ENCODE measurements around the gene WARS2. TPM values are rescaled to one million over a fixed set of nuclear protein-coding genes. Genes with fewer than 3 reads are reported as not detected.
"Not testable (repeated sequence)": the region's sequence is repeated elsewhere in the genome, so short reads cannot be mapped to it uniquely, and the experiment has no call there.

WARS2 gene
- total and polyA plus RNA-seq, 2 donors: 6.8 to 29.3 TPM

GRCh38 chr1:119156761-119157160 lies 16.3 kb upstream of the WARS2 start:
- not testable (repeated sequence) for H3K4me1 ChIP-seq (ENCODE audit: insufficient read depth); DNase-seq (ENCODE audit: extremely low spot score); H3K27ac ChIP-seq (ENCODE audit: low read depth); H3K36me3 ChIP-seq (ENCODE audit: insufficient read depth); H3K4me3 ChIP-seq (ENCODE audit: low read depth, low read length)
- 97% methylated on average over 6 of the region's 6 CpGs for WGBS

DNA sequence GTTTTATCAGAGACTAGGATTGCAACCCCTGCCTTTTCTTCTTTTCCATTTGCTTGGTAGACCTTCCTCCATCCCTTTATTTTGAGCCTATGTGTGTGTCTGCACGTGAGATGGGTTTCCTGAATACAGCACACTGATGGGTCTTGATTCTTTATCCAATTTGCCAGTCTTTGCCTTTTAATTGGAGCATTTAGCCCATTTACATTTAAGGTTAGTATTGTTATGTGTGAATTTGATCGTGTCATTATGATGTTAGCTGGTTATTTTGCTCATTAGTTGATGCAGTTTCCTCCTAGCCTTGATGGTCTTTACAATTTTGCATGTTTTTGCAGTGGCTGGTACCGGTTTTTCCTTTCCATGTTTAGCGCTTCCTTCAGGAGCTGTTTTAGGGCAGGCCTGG lies 14.6 kb upstream of the WARS2 start:
- not testable (repeated sequence) for H3K4me3 ChIP-seq (ENCODE audit: low read depth, low read length); H3K4me1 ChIP-seq (ENCODE audit: insufficient read depth); DNase-seq (ENCODE audit: extremely low spot score); H3K27ac ChIP-seq (ENCODE audit: low read depth); H3K36me3 ChIP-seq (ENCODE audit: insufficient read depth)
- WGBS: 97% methylated on average over 4 of the region's 4 CpGs

DNA sequence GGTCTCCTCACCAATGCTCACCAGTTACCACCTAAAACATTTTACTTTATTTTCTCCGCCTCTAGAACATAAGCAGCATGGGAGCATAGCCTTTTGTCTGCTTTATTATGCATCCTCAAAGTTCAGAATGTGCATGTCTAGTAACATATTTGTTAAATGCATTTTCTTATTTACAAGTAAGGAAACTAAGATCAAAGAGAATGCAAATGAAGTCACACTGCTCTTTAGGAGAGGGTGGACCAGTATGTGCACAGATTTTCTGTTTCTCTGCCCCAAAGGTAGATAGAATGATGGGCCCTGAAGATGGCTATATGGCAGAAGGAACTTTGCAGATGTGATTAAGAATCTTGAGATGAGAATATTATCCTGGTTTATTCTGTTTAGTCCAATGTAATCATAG lies 9.7 kb upstream of the WARS2 start:
- WGBS: 97% methylated on average over 1 of the region's 1 CpG
- H3K27ac ChIP-seq (ENCODE audit: low read depth): no peak overlapping the region

GRCh38 chr1:119147661-119148090 lies 7.2 kb upstream of the WARS2 start:
- no peaks in the 10 kb centered on the region for H3K4me1 ChIP-seq (ENCODE audit: insufficient read depth)
- no peaks in the 10 kb centered on the region for H3K36me3 ChIP-seq (ENCODE audit: insufficient read depth)
- DNase-seq (ENCODE audit: extremely low spot score): no peak
- 51% methylated on average over 4 of the region's 4 CpGs for WGBS
- H3K27ac ChIP-seq (ENCODE audit: low read depth): no peak overlapping the region
- H3K4me3 ChIP-seq (ENCODE audit: low read depth, low read length): no peak overlapping the region

More for the DNA sequence above, 9.7 kb upstream of the WARS2 start:
- no peaks in the 10 kb centered on the region for H3K4me1 ChIP-seq (ENCODE audit: insufficient read depth)
- no peak overlapping the region for H3K4me3 ChIP-seq (ENCODE audit: low read depth, low read length)
- no peaks in the 10 kb centered on the region for H3K36me3 ChIP-seq (ENCODE audit: insufficient read depth)
- no peak for DNase-seq (ENCODE audit: extremely low spot score)

GRCh38 chr1:119146466-119146865 lies 6.0 kb upstream of the WARS2 start:
- WGBS: 79% methylated on average over 4 of the region's 4 CpGs
- no peak for DNase-seq (ENCODE audit: extremely low spot score)
- Histone ChIP-seq H3K27ac (ENCODE audit: low read depth) (no peak overlapping the region), H3K36me3 (ENCODE audit: insufficient read depth) (no peaks in the 10 kb centered on the region), H3K4me3 (ENCODE audit: low read depth, low read length) (no peak overlapping the region), H3K4me1 (ENCODE audit: insufficient read depth) (no peaks in the 10 kb centered on the region)

DNA sequence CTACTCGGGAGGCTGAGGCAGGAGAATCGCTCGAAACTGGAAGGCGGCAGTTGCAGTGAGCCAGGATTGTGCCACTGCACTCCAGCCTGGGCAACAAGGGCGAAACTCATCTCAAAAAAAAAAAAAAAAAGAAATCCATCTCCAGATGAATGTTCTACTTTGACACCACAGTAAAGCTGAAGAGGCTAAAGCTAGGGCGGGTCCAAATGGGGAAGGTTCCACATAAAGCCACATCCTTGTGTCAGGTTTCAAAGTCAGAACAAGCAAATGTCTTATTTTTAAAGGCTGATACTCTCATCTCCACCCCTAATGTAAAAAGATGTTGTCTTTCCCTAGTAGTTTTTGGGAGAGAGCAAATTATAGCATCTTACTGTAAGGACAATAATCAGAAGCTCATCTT lies 4.4 kb upstream of the WARS2 start:
- H3K4me1 ChIP-seq (ENCODE audit: insufficient read depth): no peaks in the 10 kb centered on the region
- no peak overlapping the region for H3K4me3 ChIP-seq (ENCODE audit: low read depth, low read length)
- no peak overlapping the region for H3K27ac ChIP-seq (ENCODE audit: low read depth)
- no peak for DNase-seq (ENCODE audit: extremely low spot score)
- 99% methylated on average over 6 of the region's 6 CpGs for WGBS
- H3K36me3 ChIP-seq (ENCODE audit: insufficient read depth): no peaks in the 10 kb centered on the region

DNA sequence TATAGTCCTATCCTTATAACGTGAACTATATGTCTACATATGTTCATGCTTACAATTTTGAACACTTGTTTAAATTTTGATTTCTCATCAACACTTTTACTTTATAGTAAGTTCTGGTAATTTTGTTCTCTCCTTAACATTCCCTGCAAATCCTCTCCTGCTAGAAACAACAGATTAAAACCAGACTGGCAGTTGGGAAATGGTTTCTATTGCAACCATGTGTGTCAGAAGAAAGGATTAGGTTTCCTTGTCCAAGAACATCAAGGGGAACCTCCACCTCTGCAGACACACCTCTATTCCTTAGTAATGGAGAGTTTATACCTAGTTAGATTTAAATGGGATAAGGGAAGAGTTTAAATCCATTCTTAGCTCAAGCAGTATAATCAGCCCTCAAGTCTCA lies 3.3 kb upstream of the WARS2 start:
- no peak for DNase-seq (ENCODE audit: extremely low spot score)
- Histone ChIP-seq H3K4me3 (ENCODE audit: low read depth, low read length) (no peak overlapping the region), H3K27ac (ENCODE audit: low read depth) (no peak overlapping the region), H3K4me1 (ENCODE audit: insufficient read depth) (peaks cover 1% of the 10 kb centered on the region), H3K36me3 (ENCODE audit: insufficient read depth) (no peaks in the 10 kb centered on the region)
- WGBS: 69% methylated on average over 1 of the region's 1 CpG

DNA sequence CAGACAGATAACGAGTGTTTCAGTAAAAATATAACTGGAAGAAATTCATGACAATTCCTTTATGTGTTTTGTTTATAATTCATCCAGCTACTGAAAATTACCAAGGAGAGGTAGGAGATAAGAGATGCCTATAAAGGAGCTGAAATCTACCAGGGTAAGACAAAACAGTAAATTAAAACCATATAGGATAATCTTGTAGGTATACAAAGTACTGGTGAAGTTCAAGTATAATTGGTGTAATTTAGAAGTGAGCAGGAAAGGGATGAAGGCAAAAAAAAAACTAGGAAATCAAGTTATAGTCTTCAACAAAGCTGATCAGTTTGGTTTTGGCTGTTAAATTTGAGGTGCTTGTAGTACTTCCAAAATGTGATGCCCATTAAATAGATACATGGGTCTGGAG lies 1.2 kb upstream of the WARS2 start:
- Histone ChIP-seq H3K36me3 (ENCODE audit: insufficient read depth) (no peaks in the 10 kb centered on the region), H3K27ac (ENCODE audit: low read depth) (no peak overlapping the region), H3K4me1 (ENCODE audit: insufficient read depth) (peaks cover 1% of the 10 kb centered on the region), H3K4me3 (ENCODE audit: low read depth, low read length) (no peak overlapping the region)
- 94% methylated on average over 1 of the region's 1 CpG for WGBS
- no peak for DNase-seq (ENCODE audit: extremely low spot score)

DNA sequence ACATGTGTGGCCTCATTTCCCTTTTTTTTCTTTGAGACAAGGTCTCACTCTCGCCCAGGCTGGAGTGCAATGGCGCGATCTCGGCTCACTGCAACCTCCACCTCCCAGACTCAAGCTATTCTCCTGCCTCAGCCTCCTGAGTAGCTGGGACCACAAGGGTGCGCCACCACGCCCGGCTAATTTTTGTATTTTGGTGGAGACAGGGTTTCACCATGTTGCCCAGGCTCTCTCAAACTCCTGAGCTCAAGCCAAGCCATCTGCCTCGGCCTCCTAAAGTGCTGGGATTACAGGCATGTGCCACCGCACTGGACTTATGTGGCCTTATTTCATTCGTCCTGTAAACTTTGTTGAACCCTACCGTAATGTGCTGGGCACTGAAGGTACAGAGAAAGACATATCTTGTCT lies 569 bp upstream of the WARS2 start:
- H3K27ac ChIP-seq (ENCODE audit: low read depth): no peak overlapping the region
- peak overlapping the region; percentile 35 for H3K4me3 ChIP-seq (ENCODE audit: low read depth, low read length)
- no peaks in the 10 kb centered on the region for H3K36me3 ChIP-seq (ENCODE audit: insufficient read depth)
- DNase-seq (ENCODE audit: extremely low spot score): no peak
- WGBS: 47% methylated on average over 11 of the region's 11 CpGs
- H3K4me1 ChIP-seq (ENCODE audit: insufficient read depth): peaks cover 1% of the 10 kb centered on the region

GRCh38 chr1:119139857-119140176 lies 636 bp downstream of the WARS2 start:
- WGBS: 3% methylated on average over 10 of the region's 10 CpGs
- no peak for DNase-seq (ENCODE audit: extremely low spot score)
- H3K27ac ChIP-seq (ENCODE audit: low read depth): peak overlapping the region; percentile 94

GRCh38 chr1:119139403-119139802 lies 1.1 kb downstream of the WARS2 start:
- DNase-seq (ENCODE audit: extremely low spot score): no peak
- H3K27ac ChIP-seq (ENCODE audit: low read depth): peak overlapping the region; percentile 94
- WGBS: 39% methylated on average over 5 of the region's 5 CpGs
- H3K36me3 ChIP-seq (ENCODE audit: insufficient read depth): no peaks in the 10 kb centered on the region
- peaks cover 1% of the 10 kb centered on the region for H3K4me1 ChIP-seq (ENCODE audit: insufficient read depth)
- H3K4me3 ChIP-seq (ENCODE audit: low read depth, low read length): peak overlapping the region; percentile 56

More at GRCh38 chr1:119139857-119140176, 636 bp downstream of the WARS2 start:
- Histone ChIP-seq H3K36me3 (ENCODE audit: insufficient read depth) (no peaks in the 10 kb centered on the region), H3K4me3 (ENCODE audit: low read depth, low read length) (peak overlapping the region; percentile 56), H3K4me1 (ENCODE audit: insufficient read depth) (peaks cover 1% of the 10 kb centered on the region)

DNA sequence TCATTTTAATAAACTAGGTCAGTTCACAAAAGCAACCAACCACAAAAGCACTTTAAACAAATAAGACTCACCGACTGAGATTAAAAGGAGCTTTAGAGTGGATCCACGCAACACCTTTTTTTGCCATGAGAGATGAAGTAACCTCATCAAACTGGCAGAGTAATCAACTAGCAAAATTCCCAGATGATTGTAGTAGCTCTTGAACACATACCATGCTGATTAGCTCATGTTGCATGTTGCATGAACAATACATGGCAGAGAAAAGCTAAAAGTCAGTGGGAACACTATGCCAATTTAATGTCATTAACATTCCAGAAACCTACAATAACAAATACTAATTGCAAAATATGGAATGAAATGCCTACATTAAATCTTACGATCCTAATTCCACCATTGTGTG lies 4.1 kb downstream of the WARS2 start:
- peaks cover 1% of the 10 kb centered on the region for H3K4me1 ChIP-seq (ENCODE audit: insufficient read depth)
- no peak overlapping the region for H3K27ac ChIP-seq (ENCODE audit: low read depth)
- DNase-seq (ENCODE audit: extremely low spot score): no peak
- H3K36me3 ChIP-seq (ENCODE audit: insufficient read depth): no peaks in the 10 kb centered on the region
- no peak overlapping the region for H3K4me3 ChIP-seq (ENCODE audit: low read depth, low read length)
- WGBS: 77% methylated on average over 3 of the region's 3 CpGs

- WGBS: 91% methylated on average over 1 of the region's 1 CpG
- Histone ChIP-seq H3K4me3 (ENCODE audit: low read depth, low read length) (no peak overlapping the region), H3K27ac (ENCODE audit: low read depth) (no peak overlapping the region), H3K4me1 (ENCODE audit: insufficient read depth) (no peaks in the 10 kb centered on the region), H3K36me3 (ENCODE audit: insufficient read depth) (no peaks in the 10 kb centered on the region)
- no peak for DNase-seq (ENCODE audit: extremely low spot score)
Measured at GRCh38 chr1:119133987-119134386, 6.5 kb downstream of the WARS2 start.

- Histone ChIP-seq H3K4me1 (ENCODE audit: insufficient read depth) (no peaks in the 10 kb centered on the region), H3K27ac (ENCODE audit: low read depth) (no peak overlapping the region), H3K36me3 (ENCODE audit: insufficient read depth) (no peaks in the 10 kb centered on the region), H3K4me3 (ENCODE audit: low read depth, low read length) (no peak overlapping the region)
- DNase-seq (ENCODE audit: extremely low spot score): no peak
- 77% methylated on average over 3 of the region's 3 CpGs for WGBS
Measured at GRCh38 chr1:119132179-119132578, 8.3 kb downstream of the WARS2 start.

- H3K4me3 ChIP-seq (ENCODE audit: low read depth, low read length): no peak overlapping the region
- no peak overlapping the region for H3K27ac ChIP-seq (ENCODE audit: low read depth)
- H3K36me3 ChIP-seq (ENCODE audit: insufficient read depth): peaks cover 1% of the 10 kb centered on the region
- DNase-seq (ENCODE audit: extremely low spot score): no peak
- H3K4me1 ChIP-seq (ENCODE audit: insufficient read depth): no peaks in the 10 kb centered on the region
- WGBS: 93% methylated on average over 1 of the region's 1 CpG
Measured at GRCh38 chr1:119125874-119126273, 14.6 kb downstream of the WARS2 start.
